HEK293 (cell line): ENCODE data around the gene UNC5B.

Experiments used
- CTCF ChIA-PET: fragments of 350-600 bp; formaldehyde crosslinking; extraction: SDS; loops from one replicate; lab custom pipeline; 2021; ENCODE audit warnings: antibody characterized with exemption; lab: Yijun Ruan, JAX
- POLR2A ChIA-PET: fragments of 300-600 bp; formaldehyde crosslinking; extraction: SDS; loops from one replicate; lab custom pipeline; 2020; ENCODE audit warnings: antibody characterized with exemption, inconsistent platforms; lab: Yijun Ruan, JAX
- H3K27ac ChIP-seq: fragments of 200-500 bp; sonication (Bioruptor generic); 2 replicates; pipeline ENCODE4 v1.5.1; 2014; ENCODE audit warnings: low read depth, low read length, control low read depth, inconsistent platforms; ENCODE audit errors: extremely low read depth
- H3K36me3 ChIP-seq, 2 experiments: fragments of 200-500 bp in 1 of 2; sonication (Bioruptor generic) in 1 of 2; 1 replicate in 1 of 2; 2 replicates in 1 of 2; pipeline ENCODE4 v1.5.1; 2014 to 2017; ENCODE audit warnings: inconsistent platforms in 2 of 2, low read length in 2 of 2; ENCODE audit not compliant: control insufficient read depth in 2 of 2, insufficient read depth in 1 of 2
- H3K4me1 ChIP-seq: fragments of 200-500 bp; sonication (Bioruptor generic); 2 replicates; pipeline ENCODE4 v1.5.1; 2014; ENCODE audit warnings: mild to moderate bottlenecking, low read length, inconsistent platforms; ENCODE audit not compliant: control insufficient read depth, insufficient read depth
- H3K4me3 ChIP-seq: 2 replicates; pipeline ENCODE4 v1.5.1; 2011; ENCODE audit warnings: low read depth, mild to moderate bottlenecking, control low read depth, low read length, moderate library complexity
- H3K9me3 ChIP-seq: fragments of 200-500 bp; sonication (Bioruptor generic); 2 replicates; pipeline ENCODE4 v1.5.1; 2014; ENCODE audit warnings: low read depth, low read length, inconsistent platforms; ENCODE audit not compliant: control insufficient read depth, insufficient read depth
- GLI2 ChIP-seq: fragments of 450-650 bp; formaldehyde crosslinking; IDR thresholded peaks from 2 replicates; pipeline ENCODE4; 2017; ENCODE audit warnings: missing biosample characterization, missing genetic modification characterization, low read depth, borderline replicate concordance
- GLIS2 ChIP-seq: fragments of 450-650 bp; formaldehyde crosslinking; IDR thresholded peaks from 2 replicates; pipeline ENCODE4 v1.5.1; 2016; ENCODE audit warnings: missing biosample characterization, missing genetic modification characterization
- OVOL3 ChIP-seq: fragments of 450-650 bp; formaldehyde crosslinking; IDR thresholded peaks from 2 replicates; pipeline ENCODE4 v1.5.1; 2016; ENCODE audit warnings: missing biosample characterization, missing genetic modification characterization
- PRDM10 ChIP-seq: fragments of 450-650 bp; formaldehyde crosslinking; IDR thresholded peaks from 2 replicates; pipeline ENCODE4 v1.5.1; 2016; ENCODE audit warnings: missing biosample characterization, missing genetic modification characterization
- SCRT1 ChIP-seq: fragments of 450-650 bp; formaldehyde crosslinking; IDR thresholded peaks from 2 replicates; pipeline ENCODE4 v1.5.1; 2016; ENCODE audit warnings: missing biosample characterization, missing genetic modification characterization, borderline replicate concordance
- SCRT2 ChIP-seq: fragments of 450-650 bp; formaldehyde crosslinking; IDR thresholded peaks from 2 replicates; pipeline ENCODE4 v1.5.1; 2016; ENCODE audit warnings: missing biosample characterization, missing genetic modification characterization
- ZNF121 ChIP-seq: fragments of 450-650 bp; formaldehyde crosslinking; IDR thresholded peaks from 2 replicates; pipeline ENCODE4 v1.5.1; 2016; ENCODE audit warnings: missing biosample characterization, missing genetic modification characterization
- ZNF133 ChIP-seq: fragments of 450-650 bp; formaldehyde crosslinking; IDR thresholded peaks from 2 replicates; pipeline ENCODE4 v1.5.1; 2016; ENCODE audit warnings: missing biosample characterization, missing genetic modification characterization
- ZNF16 ChIP-seq: fragments of 450-650 bp; formaldehyde crosslinking; IDR thresholded peaks from 2 replicates; pipeline ENCODE4 v1.5.1; 2016; ENCODE audit warnings: low read depth, missing biosample characterization, missing genetic modification characterization
- ZNF175 ChIP-seq: fragments of 450-650 bp; formaldehyde crosslinking; IDR thresholded peaks from 2 replicates; pipeline ENCODE4 v1.5.1; 2016; ENCODE audit warnings: missing biosample characterization, missing genetic modification characterization
- ZNF184 ChIP-seq: fragments of 450-650 bp; IDR thresholded peaks from 2 replicates; pipeline ENCODE4 v1.5.1; 2018; ENCODE audit warnings: missing biosample characterization, mild to moderate bottlenecking, missing genetic modification characterization
- ZNF223 ChIP-seq: fragments of 450-650 bp; formaldehyde crosslinking; IDR thresholded peaks from 2 replicates; pipeline ENCODE4 v1.5.1; 2016; ENCODE audit warnings: missing biosample characterization, missing genetic modification characterization
- ZNF23 ChIP-seq: fragments of 450-650 bp; formaldehyde crosslinking; IDR thresholded peaks from 2 replicates; pipeline ENCODE4 v1.5.1; 2016; ENCODE audit warnings: missing biosample characterization, missing genetic modification characterization, borderline replicate concordance
- ZNF248 ChIP-seq: fragments of 450-650 bp; formaldehyde crosslinking; IDR thresholded peaks from 2 replicates; pipeline ENCODE4 v1.5.1; 2017; ENCODE audit warnings: missing biosample characterization, missing genetic modification characterization
- ZNF311 ChIP-seq: fragments of 450-650 bp; formaldehyde crosslinking; IDR thresholded peaks from 2 replicates; pipeline ENCODE4 v1.5.1; 2017; ENCODE audit warnings: missing biosample characterization, missing genetic modification characterization, borderline replicate concordance
- ZNF37A ChIP-seq: fragments of 450-650 bp; IDR thresholded peaks from 2 replicates; pipeline ENCODE4 v1.5.1; 2018; ENCODE audit warnings: missing biosample characterization, missing genetic modification characterization
- ZNF416 ChIP-seq: fragments of 450-650 bp; formaldehyde crosslinking; IDR thresholded peaks from 2 replicates; pipeline ENCODE4 v1.5.1; 2016; ENCODE audit warnings: missing biosample characterization, missing genetic modification characterization
- ZNF530 ChIP-seq: fragments of 450-650 bp; formaldehyde crosslinking; IDR thresholded peaks from 2 replicates; pipeline ENCODE4 v1.5.1; 2016; ENCODE audit warnings: low read depth, missing biosample characterization, missing genetic modification characterization
- ZNF580 ChIP-seq: fragments of 450-650 bp; formaldehyde crosslinking; IDR thresholded peaks from 2 replicates; pipeline ENCODE4 v1.5.1; 2016; ENCODE audit warnings: missing biosample characterization, missing genetic modification characterization
- ZNF600 ChIP-seq: fragments of 450-650 bp; formaldehyde crosslinking; IDR thresholded peaks from 2 replicates; pipeline ENCODE4 v1.5.1; 2016; ENCODE audit warnings: missing biosample characterization, missing genetic modification characterization
- ZNF692 ChIP-seq: fragments of 450-650 bp; formaldehyde crosslinking; IDR thresholded peaks from 2 replicates; pipeline ENCODE4 v1.5.1; 2016; ENCODE audit warnings: missing biosample characterization, missing genetic modification characterization
- ZNF777 ChIP-seq: fragments of 450-650 bp; formaldehyde crosslinking; IDR thresholded peaks from 2 replicates; pipeline ENCODE4 v1.5.1; 2017; ENCODE audit warnings: missing biosample characterization, missing genetic modification characterization, borderline replicate concordance
- ZNF843 ChIP-seq: fragments of 450-650 bp; formaldehyde crosslinking; IDR thresholded peaks from 2 replicates; pipeline ENCODE4 v1.5.1; 2016; ENCODE audit warnings: missing biosample characterization, missing genetic modification characterization

UNC5B gene

GRCh38 chr10:71257319-71257997, 45.1 kb downstream of the UNC5B start (continued):
- TF ChIP-seq ZNF580 (tag by site-specific recombination) (no peak), GLIS2 (tag by site-specific recombination) (no peak)

- Histone ChIP-seq H3K4me3 (no peak overlapping the region), H3K4me1 (peaks cover 6% of the 10 kb centered on the region), H3K9me3 (no peaks in the 10 kb centered on the region), H3K36me3 (peaks cover 0 to 17% of the 10 kb centered on the region in 2 experiments; a peak in 1 of 3 replicates), H3K27ac (no peak overlapping the region)
- CTCF ChIA-PET = interaction anchor here (0.6 to 4.1 kb wide), 3 partner anchors 10 to 27 kb away, joined by 3 to 20 read pairs (median 4); no protein-coding TSS in a partner anchor
- TF ChIP-seq ZNF530 (tag by site-specific recombination) = no peak
- no peak for TF ChIP-seq ZNF311 (tag by site-specific recombination)
- no peak for TF ChIP-seq ZNF184 (tag by site-specific recombination)
- TF ChIP-seq ZNF16 = no peak
- no peak for TF ChIP-seq PRDM10
- no peak for TF ChIP-seq ZNF37A (tag by site-specific recombination)
- TF ChIP-seq ZNF133 = no peak
- no peak for TF ChIP-seq ZNF23 (tag by site-specific recombination)
- no peak for TF ChIP-seq SCRT1 (tag by site-specific recombination)
- TF ChIP-seq SCRT2 (tag by site-specific recombination) = no peak
- POLR2A ChIA-PET = no interaction called here
These were observed 45.7 kb downstream of the UNC5B start for GRCh38 chr10:71258046-71258445.

GRCh38 chr10:71258446-71259145, 46.2 kb downstream of the UNC5B start:
- Histone ChIP-seq H3K4me3 (no peak overlapping the region), H3K4me1 (peaks cover 6% of the 10 kb centered on the region), H3K27ac (no peak overlapping the region), H3K36me3 (peaks cover 0 to 17% of the 10 kb centered on the region in 2 experiments; a peak in 1 of 3 replicates), H3K9me3 (no peaks in the 10 kb centered on the region)
- ChIA-PET CTCF (interaction anchor here (1.4 to 4.1 kb wide), 2 partner anchors 12 to 26 kb away, joined by 4 to 20 read pairs; no protein-coding TSS in a partner anchor), POLR2A (interaction anchor here (1.6 kb wide), 1 partner anchor 50 kb away, joined by 3 read pairs; no protein-coding TSS in a partner anchor)
- no peak for TF ChIP-seq OVOL3
- TF ChIP-seq ZNF175 (tag by site-specific recombination) = no peak
- TF ChIP-seq ZNF692 = no peak
- TF ChIP-seq ZNF777 (tag by site-specific recombination) = no peak
- no peak for TF ChIP-seq ZNF23 (tag by site-specific recombination)
- TF ChIP-seq ZNF600 (tag by site-specific recombination) = no peak
- TF ChIP-seq GLI2 (tag by site-specific recombination) = no peak
- no peak for TF ChIP-seq ZNF248 (tag by site-specific recombination)
- TF ChIP-seq ZNF843 (tag by site-specific recombination) = no peak
- no peak for TF ChIP-seq ZNF416 (tag by site-specific recombination)
- no peak for TF ChIP-seq ZNF223
- TF ChIP-seq ZNF121 (tag by site-specific recombination) = no peak
